ENCODE measurements around the gene CLPTM1L.
"Not testable (repeated sequence)": the region's sequence is repeated elsewhere in the genome, so short reads cannot be mapped to it uniquely, and the experiment has no call there.

CLPTM1L gene

DNA sequence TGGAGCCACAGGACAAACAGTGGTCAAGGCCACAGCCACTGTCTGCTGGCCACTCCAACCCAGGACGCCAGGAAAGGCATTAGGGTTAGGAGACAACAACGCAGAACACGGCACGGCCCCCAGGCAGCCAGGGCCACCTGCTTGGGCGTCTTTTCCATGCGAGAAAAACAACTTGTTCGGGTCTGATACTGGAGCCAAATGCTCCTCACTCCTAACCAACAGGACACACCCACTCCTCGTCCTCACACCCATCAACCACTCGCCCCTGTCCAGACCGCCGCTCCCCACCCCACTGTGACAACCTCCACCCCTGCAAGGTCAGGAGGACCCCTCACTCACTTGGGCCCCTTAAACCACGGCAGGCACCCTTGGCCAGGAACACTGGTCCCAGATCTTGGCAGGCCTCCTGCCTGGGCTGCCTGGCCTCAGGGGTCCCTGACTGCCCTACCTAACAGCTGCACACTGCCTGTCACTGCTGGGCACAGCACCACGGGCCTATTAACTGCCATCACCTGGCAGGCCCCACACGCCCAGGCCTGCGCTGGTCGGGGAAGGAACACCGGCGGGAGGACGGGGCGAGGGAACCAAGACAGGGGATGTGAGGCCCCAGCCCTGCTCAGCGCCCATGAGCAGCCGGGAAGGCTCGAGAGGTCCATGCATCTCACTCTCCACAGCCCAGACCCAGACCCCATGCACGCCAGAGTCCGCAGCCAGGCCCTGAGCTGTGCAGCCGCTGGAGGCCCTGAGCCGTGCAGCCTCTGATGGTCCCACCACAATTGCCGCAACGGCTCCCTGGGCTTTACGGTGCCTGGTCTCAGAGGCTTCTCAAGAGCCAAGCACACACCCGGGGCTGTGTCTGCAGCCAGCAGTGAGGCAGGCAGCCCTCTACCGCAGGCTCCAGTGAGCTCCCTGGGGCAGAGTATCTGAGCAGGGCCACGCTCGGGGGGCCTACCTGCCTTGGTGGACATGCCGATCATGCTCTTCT lies 13.8 kb downstream of the CLPTM1L start:
- DNase-seq: peak in 1 of 2 donors; percentile 59
- Histone ChIP-seq H3K27ac (no peak overlapping the region), H3K9me3 (no peaks in the 10 kb centered on the region), H3K27me3 (no peaks in the 10 kb centered on the region), H3K36me3 (peaks cover 50 to 72% (median 62%) of the 10 kb centered on the region in 3 donors), H3K4me3 (no peak overlapping the region), H3K4me1 (peaks cover 0 to 21% (median 3%) of the 10 kb centered on the region in 4 donors)
- TF ChIP-seq, protein P1, sequence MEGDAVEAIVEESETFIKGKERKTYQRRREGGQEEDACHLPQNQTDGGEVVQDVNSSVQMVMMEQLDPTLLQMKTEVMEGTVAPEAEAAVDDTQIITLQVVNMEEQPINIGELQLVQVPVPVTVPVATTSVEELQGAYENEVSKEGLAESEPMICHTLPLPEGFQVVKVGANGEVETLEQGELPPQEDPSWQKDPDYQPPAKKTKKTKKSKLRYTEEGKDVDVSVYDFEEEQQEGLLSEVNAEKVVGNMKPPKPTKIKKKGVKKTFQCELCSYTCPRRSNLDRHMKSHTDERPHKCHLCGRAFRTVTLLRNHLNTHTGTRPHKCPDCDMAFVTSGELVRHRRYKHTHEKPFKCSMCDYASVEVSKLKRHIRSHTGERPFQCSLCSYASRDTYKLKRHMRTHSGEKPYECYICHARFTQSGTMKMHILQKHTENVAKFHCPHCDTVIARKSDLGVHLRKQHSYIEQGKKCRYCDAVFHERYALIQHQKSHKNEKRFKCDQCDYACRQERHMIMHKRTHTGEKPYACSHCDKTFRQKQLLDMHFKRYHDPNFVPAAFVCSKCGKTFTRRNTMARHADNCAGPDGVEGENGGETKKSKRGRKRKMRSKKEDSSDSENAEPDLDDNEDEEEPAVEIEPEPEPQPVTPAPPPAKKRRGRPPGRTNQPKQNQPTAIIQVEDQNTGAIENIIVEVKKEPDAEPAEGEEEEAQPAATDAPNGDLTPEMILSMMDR (IDR thresholded peaks at IDR 0.05): no peak
- intact Hi-C loops (cut with DNase I; ENCODE audit: low total_unique reads): no loop called here

DNA sequence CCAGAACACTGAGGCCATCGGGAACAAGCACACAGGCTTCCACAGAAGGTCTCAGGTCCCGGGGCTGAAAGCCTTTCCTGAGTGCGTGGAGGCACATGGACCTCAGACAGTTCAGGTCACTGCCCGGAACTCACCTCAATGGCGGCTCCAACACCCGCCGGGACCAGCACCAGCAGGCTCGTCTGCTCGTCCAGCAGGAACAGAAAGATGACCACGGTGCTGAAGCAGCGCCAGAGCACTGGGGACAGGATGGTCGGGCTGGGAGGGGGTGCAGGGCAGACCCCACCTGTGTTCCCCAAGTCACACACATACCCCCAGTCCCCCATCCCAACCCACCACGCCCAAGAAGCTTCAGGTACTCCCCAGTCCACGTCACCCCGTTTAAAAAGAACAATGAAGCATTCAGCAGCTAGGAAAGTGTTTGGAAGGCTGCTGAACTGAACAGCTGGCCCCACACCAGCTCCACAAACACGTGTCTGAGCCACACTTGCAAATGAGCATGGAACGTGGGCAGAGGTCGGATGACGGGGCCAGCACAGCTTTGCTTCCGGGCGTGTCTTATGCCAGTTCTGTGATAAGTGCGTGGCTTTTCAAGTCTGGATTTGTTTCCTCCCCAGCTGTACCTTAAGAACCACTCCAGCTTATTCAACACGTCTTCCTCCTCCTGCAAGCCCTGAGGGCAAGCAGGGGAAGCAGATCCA lies 14.6 kb downstream of the CLPTM1L start:
- Histone ChIP-seq H3K4me3 (no peak overlapping the region), H3K4me1 (peaks cover 0 to 21% (median 3%) of the 10 kb centered on the region in 4 donors), H3K36me3 (peaks cover 49 to 72% (median 60%) of the 10 kb centered on the region in 3 donors), H3K9me3 (no peaks in the 10 kb centered on the region), H3K27me3 (no peaks in the 10 kb centered on the region), H3K27ac (no peak overlapping the region)
- intact Hi-C loops (cut with DNase I; ENCODE audit: low total_unique reads): no loop called here
- DNase-seq: peak; percentile 15 to 49
- TF ChIP-seq, protein P1 (IDR thresholded peaks at IDR 0.05): no peak

DNA sequence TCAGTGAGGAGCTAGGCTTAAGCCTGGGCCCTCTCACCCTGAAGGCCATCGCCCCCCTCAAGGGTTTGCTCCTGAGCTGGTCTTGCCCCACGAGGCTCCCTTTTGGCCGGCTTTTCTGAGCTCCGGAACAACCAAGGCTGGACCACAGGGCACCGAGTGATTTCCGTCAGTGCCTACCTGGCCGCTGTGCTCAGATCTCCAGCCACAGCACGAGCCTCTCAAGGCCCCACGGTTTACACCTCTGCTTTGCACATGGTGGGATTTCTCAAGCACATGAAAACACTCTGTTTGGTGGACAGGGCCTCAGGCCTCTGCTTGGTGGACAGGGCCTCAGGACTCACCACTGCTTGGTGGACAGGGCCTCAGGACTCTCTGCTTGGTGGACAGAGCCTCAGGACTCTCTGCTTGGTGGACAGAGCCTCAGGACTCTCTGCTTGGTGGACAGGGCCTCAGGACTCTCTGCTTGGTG lies 15.8 kb downstream of the CLPTM1L start:
- intact Hi-C loops (cut with DNase I; ENCODE audit: low total_unique reads): no loop called here
- no peak overlapping the region for H3K4me3 ChIP-seq
- H3K27me3 ChIP-seq: no peaks in the 10 kb centered on the region
- peak in 1 of 2 donors; percentile 57 for DNase-seq
- no peak overlapping the region for H3K27ac ChIP-seq
- H3K4me1 ChIP-seq: peaks cover 0 to 21% (median 3%) of the 10 kb centered on the region in 4 donors
- peaks cover 49 to 72% (median 60%) of the 10 kb centered on the region in 3 donors for H3K36me3 ChIP-seq
- TF ChIP-seq, protein P1 (IDR thresholded peaks at IDR 0.05): no peak
- H3K9me3 ChIP-seq: no peaks in the 10 kb centered on the region

DNA sequence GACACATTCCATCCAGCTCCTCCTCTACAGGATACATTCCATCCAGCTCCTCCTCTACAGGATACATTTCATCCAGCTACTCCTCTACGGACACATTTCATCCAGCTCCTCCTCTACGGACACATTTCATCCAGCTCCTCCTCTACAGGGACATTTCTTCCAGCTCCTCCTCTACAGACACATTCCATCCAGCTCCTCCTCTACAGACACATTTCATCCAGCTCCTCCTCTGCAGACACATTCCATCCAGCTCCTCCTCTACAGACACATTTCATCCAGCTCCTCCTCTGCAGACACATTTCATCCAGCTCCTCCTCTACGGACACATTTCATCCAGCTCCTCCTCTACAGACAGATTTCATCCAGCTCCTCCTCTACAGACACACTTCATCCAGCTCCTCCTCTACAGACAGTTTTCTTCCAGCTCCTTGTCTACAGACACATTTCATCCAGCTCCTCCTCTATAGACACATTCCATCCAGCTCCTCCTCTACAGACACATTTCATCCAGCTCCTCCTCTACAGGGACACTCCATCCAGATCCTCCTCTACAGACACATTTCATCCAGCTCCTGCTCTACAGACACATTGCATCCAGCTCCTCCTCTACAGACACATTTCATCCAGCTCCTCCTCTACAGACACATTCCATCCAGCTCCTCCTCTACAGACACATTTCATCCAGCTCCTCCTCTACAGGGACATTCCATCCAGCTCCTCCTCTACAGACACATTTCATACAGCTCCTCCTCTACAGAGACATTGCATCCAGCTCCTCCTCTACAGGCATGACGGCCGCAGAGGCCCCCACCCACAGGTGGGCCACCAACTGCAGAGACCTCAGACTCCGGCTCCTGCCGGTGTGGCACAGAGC lies 16.4 kb downstream of the CLPTM1L start:
- intact Hi-C loops (cut with DNase I; ENCODE audit: low total_unique reads); H3K4me3 ChIP-seq; H3K27me3 ChIP-seq; H3K27ac ChIP-seq; H3K9me3 ChIP-seq; DNase-seq: not testable (repeated sequence)
- peaks cover 49 to 72% (median 60%) of the 10 kb centered on the region in 3 donors for H3K36me3 ChIP-seq
- peaks cover 0 to 21% (median 3%) of the 10 kb centered on the region in 4 donors for H3K4me1 ChIP-seq

DNA sequence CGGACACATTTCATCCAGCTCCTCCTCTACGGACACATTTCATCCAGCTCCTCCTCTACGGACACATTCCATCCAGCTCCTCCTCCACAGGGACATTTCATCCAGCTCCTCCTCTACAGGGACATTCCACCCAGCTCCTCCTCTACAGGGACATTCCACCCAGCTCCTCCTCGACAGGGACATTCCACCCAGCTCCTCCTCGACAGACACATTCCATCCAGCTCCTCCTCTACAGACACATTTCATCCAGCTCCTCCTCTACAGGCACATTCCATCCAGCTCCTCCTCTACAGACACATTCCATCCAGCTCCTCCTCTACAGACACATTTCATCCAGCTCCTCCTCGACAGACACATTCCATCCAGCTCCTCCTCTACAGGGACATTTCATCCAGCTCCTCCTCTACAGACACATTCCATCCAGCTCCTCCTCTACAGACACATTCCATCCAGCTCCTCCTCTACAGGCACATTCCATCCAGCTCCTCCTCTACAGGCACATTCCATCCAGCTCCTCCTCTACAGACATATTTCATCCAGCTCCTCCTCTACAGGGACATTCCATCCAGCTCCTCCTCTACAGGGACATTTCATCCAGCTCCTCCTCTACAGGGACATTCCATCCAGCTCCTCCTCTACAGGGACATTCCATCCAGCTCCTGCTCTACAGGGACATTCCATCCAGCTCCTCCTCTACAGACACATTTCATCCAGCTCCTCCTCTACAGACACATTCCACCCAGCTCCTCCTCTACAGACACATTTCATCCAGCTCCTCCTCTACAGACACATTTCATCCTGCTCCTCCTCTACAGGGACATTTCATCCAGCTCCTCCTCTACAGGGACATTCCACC lies 17.8 kb downstream of the CLPTM1L start:
- H3K27ac ChIP-seq; intact Hi-C loops (cut with DNase I; ENCODE audit: low total_unique reads); H3K9me3 ChIP-seq; H3K27me3 ChIP-seq; H3K4me3 ChIP-seq: not testable (repeated sequence)
- Histone ChIP-seq H3K36me3 (peaks cover 57 to 76% (median 63%) of the 10 kb centered on the region in 3 donors), H3K4me1 (peaks cover 0 to 21% (median 3%) of the 10 kb centered on the region in 4 donors)
- DNase-seq: peak; percentile 9 to 10

DNA sequence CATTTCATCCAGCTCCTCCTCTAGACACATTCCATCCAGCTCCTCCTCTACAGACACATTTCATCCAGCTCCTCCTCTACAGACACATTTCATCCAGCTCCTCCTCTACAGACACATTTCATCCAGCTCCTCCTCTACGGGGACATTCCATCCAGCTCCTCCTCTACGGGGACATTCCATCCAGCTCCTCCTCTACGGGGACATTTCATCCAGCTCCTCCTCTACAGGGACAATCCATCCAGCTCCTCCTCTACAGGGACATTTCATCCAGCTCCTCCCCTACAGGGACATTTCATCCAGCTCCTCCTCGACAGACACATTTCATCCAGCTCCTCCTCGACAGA lies 18.4 kb downstream of the CLPTM1L start:
- H3K27me3 ChIP-seq; H3K4me3 ChIP-seq; H3K27ac ChIP-seq; H3K9me3 ChIP-seq; intact Hi-C loops (cut with DNase I; ENCODE audit: low total_unique reads): not testable (repeated sequence)
- peak in 1 of 2 donors; percentile 24 for DNase-seq
- peaks cover 0 to 21% (median 3%) of the 10 kb centered on the region in 4 donors for H3K4me1 ChIP-seq
- peaks cover 62 to 76% (median 63%) of the 10 kb centered on the region in 3 donors for H3K36me3 ChIP-seq
